Parathyroid adenoma (tissue), 2 donors: ENCODE data around the gene STOM.

Experiments
- H2AFZ ChIP-seq: fragments of 300-600 bp; sonication (generic); one replicate; pipeline ENCODE4 v1.7.0; 2017; ENCODE audit warnings: antibody characterized with exemption, mild to moderate bottlenecking
- H3K27ac ChIP-seq: fragments of 300-600 bp; sonication (generic); one replicate; pipeline ENCODE4 v1.7.0; 2017
- H3K27me3 ChIP-seq: fragments of 300-600 bp; sonication (generic); one replicate; pipeline ENCODE4 v1.7.0; 2017; ENCODE audit warnings: low read length; ENCODE audit not compliant: control insufficient read depth, insufficient read depth
- H3K36me3 ChIP-seq: fragments of 300-600 bp; sonication (generic); one replicate; pipeline ENCODE4 v1.7.0; 2017; ENCODE audit warnings: low read length; ENCODE audit not compliant: control insufficient read depth, insufficient read depth
- H3K4me1 ChIP-seq: fragments of 300-600 bp; sonication (generic); one replicate; pipeline ENCODE4 v1.7.0; 2017; ENCODE audit warnings: control low read depth
- H3K4me2 ChIP-seq: fragments of 300-600 bp; sonication (generic); one replicate; pipeline ENCODE4 v1.7.0; 2017; ENCODE audit warnings: low read length
- H3K4me3 ChIP-seq: fragments of 300-600 bp; sonication (generic); one replicate; pipeline ENCODE4 v1.7.0; 2017; ENCODE audit warnings: low read depth, low read length
- H3K79me2 ChIP-seq: fragments of 300-600 bp; sonication (generic); one replicate; pipeline ENCODE4 v1.7.0; 2017; ENCODE audit warnings: control low read depth
- H3K9ac ChIP-seq: fragments of 300-600 bp; sonication (generic); one replicate; pipeline ENCODE4 v1.7.0; 2017; ENCODE audit warnings: mild to moderate bottlenecking
- H3K9me3 ChIP-seq: fragments of 300-600 bp; sonication (generic); one replicate; pipeline ENCODE4 v1.7.0; 2017; ENCODE audit warnings: low read length; ENCODE audit not compliant: control insufficient read depth
- TF ChIP-seq, protein P1 (sequence below): fragments of 300-600 bp; sonication (generic); IDR thresholded peaks from one replicate; pipeline ENCODE4 v1.7.0; 2017; ENCODE audit warnings: antibody characterized with exemption, mild to moderate bottlenecking
- donor health status: primary hyperparathyroidism.

STOM gene, protein sequence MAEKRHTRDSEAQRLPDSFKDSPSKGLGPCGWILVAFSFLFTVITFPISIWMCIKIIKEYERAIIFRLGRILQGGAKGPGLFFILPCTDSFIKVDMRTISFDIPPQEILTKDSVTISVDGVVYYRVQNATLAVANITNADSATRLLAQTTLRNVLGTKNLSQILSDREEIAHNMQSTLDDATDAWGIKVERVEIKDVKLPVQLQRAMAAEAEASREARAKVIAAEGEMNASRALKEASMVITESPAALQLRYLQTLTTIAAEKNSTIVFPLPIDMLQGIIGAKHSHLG

DNA sequence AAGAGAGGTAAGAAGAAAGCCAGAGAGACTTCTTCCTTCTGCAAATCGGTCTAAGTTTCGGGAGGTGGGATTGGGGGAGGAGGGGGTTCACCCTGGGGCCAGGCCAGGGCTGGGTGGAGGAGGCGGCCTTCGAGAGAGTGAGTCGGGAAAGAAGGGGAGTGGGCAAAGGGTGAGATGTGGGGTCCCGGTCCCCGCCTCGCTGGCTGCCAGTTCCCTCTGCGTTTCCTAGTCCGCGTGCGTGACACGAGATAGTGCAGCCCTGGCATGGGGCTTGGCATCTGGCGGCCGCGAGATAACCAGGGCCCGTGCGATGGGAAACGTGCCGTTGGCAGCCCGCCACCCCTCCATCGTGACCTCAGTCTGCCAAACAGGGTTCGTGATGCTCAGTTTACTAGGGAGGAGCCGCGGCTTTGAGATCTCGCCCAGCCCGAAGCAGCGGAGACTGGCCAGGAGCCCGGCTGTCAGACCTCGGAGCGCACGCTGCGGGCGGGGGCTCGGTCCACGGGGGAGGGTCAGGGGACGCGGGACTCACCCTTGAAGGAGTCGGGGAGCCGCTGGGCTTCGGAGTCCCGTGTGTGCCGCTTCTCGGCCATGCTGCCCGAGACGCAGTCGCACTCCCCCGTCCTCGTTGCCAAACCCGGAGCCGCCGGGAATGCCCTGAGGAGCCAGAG, at the start of gene STOM:
Gene STOM (minus strand): TSS at position 656 of the 671 bp plus-strand sequence. CDS start 63 bp downstream, at position 593.
- TF ChIP-seq, protein P1, sequence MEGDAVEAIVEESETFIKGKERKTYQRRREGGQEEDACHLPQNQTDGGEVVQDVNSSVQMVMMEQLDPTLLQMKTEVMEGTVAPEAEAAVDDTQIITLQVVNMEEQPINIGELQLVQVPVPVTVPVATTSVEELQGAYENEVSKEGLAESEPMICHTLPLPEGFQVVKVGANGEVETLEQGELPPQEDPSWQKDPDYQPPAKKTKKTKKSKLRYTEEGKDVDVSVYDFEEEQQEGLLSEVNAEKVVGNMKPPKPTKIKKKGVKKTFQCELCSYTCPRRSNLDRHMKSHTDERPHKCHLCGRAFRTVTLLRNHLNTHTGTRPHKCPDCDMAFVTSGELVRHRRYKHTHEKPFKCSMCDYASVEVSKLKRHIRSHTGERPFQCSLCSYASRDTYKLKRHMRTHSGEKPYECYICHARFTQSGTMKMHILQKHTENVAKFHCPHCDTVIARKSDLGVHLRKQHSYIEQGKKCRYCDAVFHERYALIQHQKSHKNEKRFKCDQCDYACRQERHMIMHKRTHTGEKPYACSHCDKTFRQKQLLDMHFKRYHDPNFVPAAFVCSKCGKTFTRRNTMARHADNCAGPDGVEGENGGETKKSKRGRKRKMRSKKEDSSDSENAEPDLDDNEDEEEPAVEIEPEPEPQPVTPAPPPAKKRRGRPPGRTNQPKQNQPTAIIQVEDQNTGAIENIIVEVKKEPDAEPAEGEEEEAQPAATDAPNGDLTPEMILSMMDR = no peak
- Histone ChIP-seq H3K9me3 (no peaks in the 10 kb centered on the region), H3K4me2 (peak within 1 kb of the TSS; percentile 97), H2AFZ (peak within 1 kb of the TSS; percentile 91), H3K27ac (peak within 1 kb of the TSS; percentile 81), H3K9ac (no peak within 1 kb of the TSS), H3K79me2 (no peaks in the 10 kb centered on the region), H3K27me3 (no peaks in the 10 kb centered on the region), H3K4me1 (no peaks in the 10 kb centered on the region), H3K36me3 (no peaks in the 10 kb centered on the region), H3K4me3 (peak within 1 kb of the TSS; percentile 81)

DNA sequence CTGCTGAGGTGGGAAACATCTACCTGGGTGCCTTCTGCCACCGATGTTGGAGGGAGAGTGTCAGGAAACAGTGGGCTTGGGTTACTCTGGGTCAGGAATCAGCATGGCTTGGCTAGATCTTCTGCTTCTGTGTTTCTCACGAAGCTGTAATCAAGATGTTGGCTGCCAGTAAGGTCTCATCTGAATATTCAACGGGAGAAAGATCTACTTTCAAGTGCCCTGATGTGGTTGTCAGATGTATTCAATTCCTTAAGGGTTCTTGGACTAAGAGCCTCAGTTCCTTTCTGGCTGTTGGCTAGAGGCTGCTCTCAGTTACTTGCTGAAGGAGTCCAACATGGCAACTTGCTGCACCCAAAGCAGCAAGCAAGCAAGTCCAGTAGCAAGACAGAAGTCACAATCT, 41.9 kb upstream of the STOM start:
- H3K27ac ChIP-seq = no peak overlapping the region
- H2AFZ ChIP-seq = no peak overlapping the region
- H3K9me3 ChIP-seq = no peaks in the 10 kb centered on the region
- no peak overlapping the region for H3K9ac ChIP-seq
- H3K36me3 ChIP-seq = no peaks in the 10 kb centered on the region
- H3K27me3 ChIP-seq = no peaks in the 10 kb centered on the region
- no peak overlapping the region for H3K4me2 ChIP-seq
- no peak overlapping the region for H3K4me3 ChIP-seq
- no peaks in the 10 kb centered on the region for H3K4me1 ChIP-seq
- TF ChIP-seq, protein P1 = no peak
- no peaks in the 10 kb centered on the region for H3K79me2 ChIP-seq

DNA sequence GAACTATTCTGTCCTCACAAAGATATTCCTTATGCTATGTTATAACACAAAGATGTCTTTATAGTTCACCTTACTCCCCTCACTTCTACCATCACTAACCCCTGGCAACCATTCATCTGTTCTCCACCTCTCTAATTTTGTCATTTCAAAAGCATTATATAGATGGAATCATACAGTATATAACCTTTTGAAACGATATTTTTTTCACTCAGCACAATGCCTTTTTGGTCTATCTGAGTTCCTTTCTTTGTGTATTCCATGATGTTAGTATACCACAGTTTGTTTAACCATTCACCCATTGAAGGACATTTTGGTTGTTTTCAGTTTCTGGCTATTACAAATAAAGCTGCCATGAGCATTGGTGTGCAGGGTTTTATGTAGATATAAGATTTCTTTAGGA, 35.8 kb upstream of the STOM start:
- Histone ChIP-seq H3K4me3 (no peak overlapping the region), H3K27me3 (no peaks in the 10 kb centered on the region)

DNA sequence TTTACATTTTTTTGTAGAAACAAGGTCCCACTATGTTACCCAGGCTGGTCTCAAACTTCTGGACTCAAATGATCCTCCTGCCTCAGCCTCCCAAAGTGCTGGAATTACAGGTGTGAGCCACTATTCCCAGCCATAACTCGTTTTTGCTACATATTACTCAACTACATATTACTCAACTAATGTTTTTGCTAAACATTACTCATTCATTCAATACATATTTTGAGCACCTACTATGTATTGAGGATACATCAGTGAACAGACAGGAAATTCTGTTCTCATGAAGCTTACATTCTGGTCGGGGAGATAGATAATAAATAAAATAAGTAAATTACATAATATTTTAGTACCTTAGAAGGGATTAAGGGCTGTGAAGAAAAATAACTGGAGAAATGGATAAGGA, 34.9 kb upstream of the STOM start:
- Histone ChIP-seq H3K36me3 (no peaks in the 10 kb centered on the region), H3K4me1 (no peaks in the 10 kb centered on the region), H3K9ac (no peak overlapping the region), H3K79me2 (no peaks in the 10 kb centered on the region), H3K4me2 (no peak overlapping the region), H2AFZ (no peak overlapping the region), H3K9me3 (no peaks in the 10 kb centered on the region), H3K27me3 (no peaks in the 10 kb centered on the region), H3K4me3 (no peak overlapping the region), H3K27ac (no peak overlapping the region)
- TF ChIP-seq, protein P1 = no peak

More for the DNA sequence above, 35.8 kb upstream of the STOM start:
- Histone ChIP-seq H3K4me2 (no peak overlapping the region), H3K4me1 (no peaks in the 10 kb centered on the region), H3K9ac (no peak overlapping the region), H3K79me2 (no peaks in the 10 kb centered on the region), H3K9me3 (no peaks in the 10 kb centered on the region), H3K36me3 (no peaks in the 10 kb centered on the region), H3K27ac (no peak overlapping the region), H2AFZ (no peak overlapping the region)
- TF ChIP-seq, protein P1 = no peak
